ENCODE results near the gene FCRL3.

FCRL3 gene

GRCh38 chr1:157639800-157640199 is 60.8 kb downstream of the FCRL3 start:
- H3K36me3 ChIP-seq (ENCODE audit: control insufficient read depth in 2 of 2, insufficient read depth in 1 of 2, low read length in 2 of 2), result no peaks in the 10 kb centered on the region
- H3K4me3 ChIP-seq (ENCODE audit: low read depth, low read length), result no peak overlapping the region
- TF ChIP-seq ZSCAN16 (tag by site-specific recombination; IDR thresholded peaks at IDR 0.05) (no peak), INSM2 (tag by site-specific recombination; IDR thresholded peaks at IDR 0.05) (no peak), ZNF169 (tag by site-specific recombination; IDR thresholded peaks at IDR 0.05) (no peak), ZNF670 (tag by site-specific recombination; IDR thresholded peaks at IDR 0.05; ENCODE audit: low read depth) (no peak), ZSCAN23 (tag by site-specific recombination; IDR thresholded peaks at IDR 0.05) (no peak), ZNF175 (tag by site-specific recombination; IDR thresholded peaks at IDR 0.05) (no peak), ZNF148 (tag by site-specific recombination; IDR thresholded peaks at IDR 0.05; ENCODE audit: borderline replicate concordance) (no peak)
- H3K9me3 ChIP-seq (ENCODE audit: control insufficient read depth, insufficient read depth, low read depth, low read length), result no peaks in the 10 kb centered on the region
- POLR2A ChIA-PET, result no interaction called here
- CTCF ChIA-PET, result no interaction called here
- no peaks in the 10 kb centered on the region for H3K4me1 ChIP-seq (ENCODE audit: control insufficient read depth, insufficient read depth, low read length)
- no peak overlapping the region for H3K27ac ChIP-seq (ENCODE audit: extremely low read depth, low read depth, low read length)

- Histone ChIP-seq H3K4me3 (ENCODE audit: low read depth, low read length) (no peak overlapping the region), H3K27ac (ENCODE audit: extremely low read depth, low read depth, low read length) (no peak overlapping the region), H3K9me3 (ENCODE audit: control insufficient read depth, insufficient read depth, low read depth, low read length) (no peaks in the 10 kb centered on the region), H3K4me1 (ENCODE audit: control insufficient read depth, insufficient read depth, low read length) (no peaks in the 10 kb centered on the region), H3K36me3 (ENCODE audit: control insufficient read depth in 2 of 2, insufficient read depth in 1 of 2, low read length in 2 of 2) (no peaks in the 10 kb centered on the region)
- TF ChIP-seq ZNF19 (tag by site-specific recombination; IDR thresholded peaks at IDR 0.05; ENCODE audit: low read depth) (no peak), ZNF776 (tag by site-specific recombination; IDR thresholded peaks at IDR 0.05; ENCODE audit: borderline replicate concordance) (no peak), KLF8 (tag by site-specific recombination; IDR thresholded peaks at IDR 0.05) (no peak), ZNF211 (tag by site-specific recombination; IDR thresholded peaks at IDR 0.05; ENCODE audit: low read depth) (no peak)
- ChIA-PET POLR2A (no interaction called here), CTCF (interaction anchor here (0.7 kb wide), 1 partner anchor 452 kb away, joined by 3 read pairs; no protein-coding TSS in a partner anchor)
Measured at GRCh38 chr1:157628773-157629172, 71.8 kb downstream of the FCRL3 start.

All from HEK293 (cell line).